HG03064 (cell line): ENCODE data around the gene NPAS2.

Experiments used
- ATAC-seq: cut with Tn5 transposase; IDR thresholded peaks from one replicate; pipeline ENCODE4 v1.9.1; 2021; ENCODE audit warnings: low read depth; ENCODE audit not compliant: unreplicated experiment

NPAS2 gene

DNA sequence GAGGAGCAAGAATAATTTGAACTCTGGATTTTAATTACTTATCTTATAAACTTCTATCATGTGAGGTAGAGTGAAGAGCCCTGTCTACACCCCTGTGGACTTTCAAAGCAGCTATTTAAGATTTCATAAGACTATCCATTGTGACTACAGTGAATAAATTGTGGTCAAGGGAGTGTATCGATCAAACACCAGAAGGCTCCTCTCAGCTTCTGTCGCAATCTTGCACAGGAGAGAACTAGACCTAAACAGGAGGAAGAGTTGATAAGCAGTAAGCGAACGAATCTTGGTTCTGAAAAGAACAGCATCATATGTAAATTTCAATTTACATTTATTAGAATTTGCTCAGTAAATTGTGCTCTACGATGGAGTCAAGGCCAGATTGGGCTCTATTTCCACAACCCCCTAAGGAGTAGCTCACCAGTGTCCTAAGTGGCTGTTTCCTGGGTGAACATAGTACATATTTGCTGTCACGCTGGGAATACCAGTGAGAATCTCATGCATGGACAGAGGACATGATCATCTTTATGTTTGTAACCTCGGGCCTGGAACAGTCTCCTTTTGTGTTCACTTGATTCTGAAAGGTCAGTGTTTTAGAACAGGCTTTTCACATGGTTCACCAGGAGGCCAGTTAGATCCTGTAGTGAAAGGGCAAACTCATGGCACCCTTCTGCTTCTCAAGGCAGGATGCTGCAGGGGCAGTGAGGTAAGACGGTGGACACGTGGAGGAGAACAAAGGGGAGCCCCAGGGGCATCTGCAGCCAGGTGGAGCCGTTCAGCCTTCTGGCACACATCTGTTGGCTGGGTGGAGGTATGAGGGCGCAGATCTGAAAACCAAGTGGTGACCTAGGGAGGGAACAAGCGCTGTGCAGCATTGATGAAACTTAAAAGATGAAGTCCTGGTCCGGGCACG lies 33.3 kb downstream of the NPAS2 start:
- no peak for ATAC-seq

GRCh38 chr2:100853909-100854810 lies 34.2 kb downstream of the NPAS2 start:
- no peak for ATAC-seq

- ATAC-seq, result no peak
These were observed 35.1 kb downstream of the NPAS2 start for GRCh38 chr2:100855084-100855483.

GRCh38 chr2:100855606-100856005 lies 35.7 kb downstream of the NPAS2 start:
- no peak for ATAC-seq

DNA sequence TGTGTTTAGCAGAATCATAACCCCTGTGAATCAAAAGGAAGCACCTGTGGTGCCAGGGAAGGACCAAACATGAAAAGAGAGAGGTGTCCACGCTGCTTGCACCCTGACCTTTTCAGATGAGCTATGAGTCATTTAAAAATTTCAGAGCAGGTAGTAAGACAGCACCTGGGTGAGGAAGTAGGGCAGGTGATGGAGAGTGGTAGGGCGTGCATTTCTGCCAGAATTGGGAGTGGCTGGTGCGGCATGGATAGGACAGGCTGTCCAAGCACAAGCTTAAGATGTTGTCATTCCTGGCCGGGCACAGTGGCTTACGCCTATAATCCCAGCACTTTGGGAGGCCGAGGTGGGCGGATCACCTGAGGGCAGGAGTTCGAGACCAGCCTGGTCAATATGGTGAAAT lies 36.8 kb downstream of the NPAS2 start:
- ATAC-seq, result no peak

DNA sequence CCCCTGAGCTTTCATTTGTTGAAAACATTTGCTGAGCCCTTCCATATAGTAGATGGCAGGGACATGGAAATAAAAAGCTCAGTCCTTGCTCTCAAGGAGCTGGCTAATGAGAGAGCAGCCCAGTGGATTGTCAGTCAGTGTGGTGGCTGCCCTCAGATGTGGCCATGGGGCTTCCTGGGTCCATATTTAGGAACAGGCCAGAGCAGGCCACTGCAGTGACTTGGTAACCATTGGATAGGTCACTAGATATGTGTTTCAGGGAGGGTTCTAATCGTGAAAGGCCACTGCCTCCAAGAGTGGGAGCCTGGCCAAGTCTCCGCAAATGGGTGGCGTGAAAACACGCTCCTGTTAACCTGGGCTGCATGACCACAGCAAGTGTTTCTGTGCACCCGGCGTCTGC lies 37.4 kb downstream of the NPAS2 start:
- ATAC-seq, result no peak

DNA sequence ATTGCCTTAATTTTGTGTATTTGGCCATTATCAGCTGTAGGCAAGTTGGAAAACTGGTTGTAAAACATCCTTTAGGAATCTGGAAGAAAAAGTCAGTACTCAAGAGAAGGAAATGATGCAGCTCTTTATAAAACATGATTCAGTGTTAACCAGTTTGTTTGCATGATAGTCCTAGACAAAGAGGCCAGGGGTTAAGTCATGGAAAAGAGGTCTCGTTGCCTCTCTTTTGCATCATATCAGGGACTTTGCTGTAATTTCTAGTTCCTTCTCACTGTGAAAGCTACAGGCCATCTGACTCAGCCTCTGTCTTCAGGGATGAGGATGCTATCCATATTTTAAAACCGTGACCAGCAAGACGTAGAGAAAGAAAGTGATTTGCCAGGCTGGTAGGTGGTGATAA lies 38.0 kb downstream of the NPAS2 start:
- no peak for ATAC-seq

GRCh38 chr2:100859902-100860301 lies 40.0 kb downstream of the NPAS2 start:
- ATAC-seq, result no peak

DNA sequence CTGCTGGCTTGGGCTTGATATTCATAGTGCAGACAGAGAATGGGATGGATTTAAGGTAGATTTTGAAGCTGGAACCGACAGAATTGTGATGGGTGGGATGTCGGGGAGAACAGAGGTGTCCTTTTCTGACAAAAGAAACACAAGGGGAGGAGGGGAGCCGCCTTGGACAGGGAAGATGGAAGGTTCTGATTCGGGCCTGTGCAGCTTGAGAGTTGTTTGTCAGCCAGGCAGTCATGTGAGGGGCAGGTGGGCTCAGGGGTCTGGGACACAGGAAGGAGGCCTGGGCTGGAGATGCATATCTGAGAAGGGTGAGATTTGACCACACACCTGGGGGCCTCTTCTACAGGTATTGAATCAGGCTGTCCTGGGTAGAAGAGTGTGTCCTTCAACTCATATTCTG lies 41.4 kb downstream of the NPAS2 start:
- ATAC-seq, result no peak

- ATAC-seq, result no peak
These were observed 42.1 kb downstream of the NPAS2 start for GRCh38 chr2:100862081-100862480.

- ATAC-seq, result no peak
These were observed 46.0 kb downstream of the NPAS2 start for GRCh38 chr2:100865816-100866460.

GRCh38 chr2:100868083-100868482 lies 48.1 kb downstream of the NPAS2 start:
- ATAC-seq, result no peak

DNA sequence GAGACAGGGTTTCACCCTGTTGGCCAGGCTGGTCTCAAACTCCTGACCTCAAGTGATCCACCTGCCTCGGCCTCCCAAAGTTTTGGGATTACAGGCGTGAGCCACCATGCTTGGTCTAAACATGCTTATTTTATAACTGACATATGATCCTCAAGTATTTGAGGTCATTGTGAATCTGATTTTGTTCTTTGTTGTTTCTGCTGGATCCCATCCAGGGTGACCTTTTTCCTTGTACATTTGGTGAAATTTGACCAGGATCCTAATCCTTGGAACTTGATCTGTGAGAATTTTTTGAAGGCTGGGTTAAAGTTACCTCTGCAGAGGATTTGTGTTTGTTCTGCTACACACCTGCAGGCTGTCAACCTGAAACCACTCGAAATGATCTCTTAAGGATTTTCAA lies 49.2 kb downstream of the NPAS2 start:
- ATAC-seq, result no peak

DNA sequence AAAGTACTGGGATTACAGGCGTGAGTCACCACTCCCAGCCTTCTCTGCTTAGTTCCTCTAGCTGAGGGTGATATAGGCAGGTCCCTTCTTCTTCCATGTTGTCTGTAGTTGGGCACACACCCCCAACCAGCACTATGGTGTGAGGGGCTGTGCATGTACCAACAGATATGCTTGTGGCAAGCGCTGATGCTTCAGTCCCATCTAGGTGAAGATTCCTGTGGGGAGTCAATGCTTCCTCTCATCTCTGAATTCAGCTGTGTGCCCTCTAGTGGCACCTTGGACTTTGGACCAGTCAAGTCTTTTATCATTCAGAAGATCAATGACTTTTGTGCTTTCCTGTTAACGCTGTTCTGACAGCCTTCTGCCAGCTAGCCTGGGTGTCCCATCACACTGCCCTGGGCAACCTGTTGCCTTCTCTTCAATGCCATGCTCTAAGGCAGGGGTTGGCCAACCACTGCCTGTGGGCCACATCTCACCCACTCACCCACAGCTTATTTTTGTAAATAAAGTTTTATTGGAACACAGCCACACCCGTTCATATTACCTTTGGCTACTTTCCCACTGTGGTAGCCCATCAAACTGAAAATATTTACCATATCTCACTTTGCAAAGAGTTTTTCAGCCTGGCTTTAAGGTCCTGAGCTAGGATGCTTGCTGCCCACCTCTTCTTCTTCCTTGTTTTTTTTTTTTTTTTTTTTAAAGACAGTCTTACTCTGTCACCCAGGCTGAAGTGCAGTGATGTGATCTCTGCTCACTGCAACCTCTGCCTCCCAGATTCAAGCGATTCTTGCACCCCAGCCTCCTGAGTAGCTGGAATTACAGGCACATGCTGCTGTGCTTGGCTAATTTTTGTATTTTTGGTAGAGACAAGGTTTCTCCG lies 51.0 kb downstream of the NPAS2 start:
- ATAC-seq, result no peak

DNA sequence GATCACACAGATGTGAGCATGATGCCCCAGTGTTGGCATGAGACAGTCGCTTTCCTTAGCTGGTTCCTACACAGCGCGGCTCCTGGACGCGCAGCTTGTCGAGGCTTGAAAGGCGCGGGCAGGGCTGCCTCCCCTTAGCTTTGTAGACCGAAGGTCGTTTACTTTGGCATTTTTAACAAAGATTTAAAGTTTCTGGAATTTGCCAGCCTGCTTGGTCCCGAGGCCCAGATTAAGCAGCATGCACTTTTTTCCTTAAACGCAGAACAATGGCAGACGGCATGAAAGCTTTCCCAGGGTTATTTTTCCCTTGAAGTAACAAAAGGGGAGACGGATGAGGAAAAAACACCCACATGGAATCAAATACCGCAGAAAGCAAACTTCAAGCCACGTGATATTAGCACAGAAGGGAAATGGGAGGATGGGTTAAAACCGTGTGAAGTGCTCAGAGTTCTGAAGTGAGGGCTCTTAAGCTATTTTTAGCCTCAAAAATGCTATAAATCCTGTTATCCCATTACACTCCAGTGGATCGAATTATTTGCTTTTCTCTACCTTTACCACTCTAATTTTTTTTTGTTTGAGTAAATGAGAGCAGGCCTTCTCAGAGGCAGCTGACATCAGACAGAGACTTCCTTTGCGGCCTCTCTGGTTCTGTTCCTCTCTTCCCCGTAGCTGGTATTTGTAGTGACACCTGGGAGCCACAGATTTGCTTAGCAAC lies 55.7 kb downstream of the NPAS2 start:
- no peak for ATAC-seq

- ATAC-seq, result no peak
These were observed 56.4 kb downstream of the NPAS2 start for GRCh38 chr2:100876231-100876860.

DNA sequence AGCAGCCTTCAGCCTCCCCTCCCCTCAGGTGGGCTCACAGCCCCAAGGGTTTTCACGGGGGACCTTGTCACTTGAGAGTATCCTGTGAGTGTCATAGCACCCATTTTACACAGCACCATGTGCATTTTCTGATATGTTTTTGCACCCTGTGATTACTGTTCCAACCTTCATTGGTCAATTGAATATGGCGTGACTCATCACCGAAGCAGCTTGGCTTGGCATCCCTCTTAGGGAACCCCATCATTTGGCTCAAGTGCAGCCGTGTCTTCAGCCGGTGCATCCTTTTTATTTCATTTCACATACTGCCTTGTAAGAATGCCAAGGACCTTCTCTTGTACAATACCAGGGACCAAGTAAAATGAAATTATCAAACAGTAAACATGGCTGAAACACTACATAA lies 57.6 kb downstream of the NPAS2 start:
- no peak for ATAC-seq

- no peak for ATAC-seq
These were observed 58.3 kb downstream of the NPAS2 start for GRCh38 chr2:100878000-100878791.
